GM12801 (cell line): ENCODE data around the gene SLC6A8.

Experiments used
- TF ChIP-seq, protein P1 (sequence below): IDR thresholded peaks from one replicate; pipeline ENCODE4 v1.5.1; 2011; ENCODE audit warnings: control low read depth; ENCODE audit not compliant: insufficient read length; ENCODE audit errors: extremely low read depth

The SLC6A8 gene

DNA sequence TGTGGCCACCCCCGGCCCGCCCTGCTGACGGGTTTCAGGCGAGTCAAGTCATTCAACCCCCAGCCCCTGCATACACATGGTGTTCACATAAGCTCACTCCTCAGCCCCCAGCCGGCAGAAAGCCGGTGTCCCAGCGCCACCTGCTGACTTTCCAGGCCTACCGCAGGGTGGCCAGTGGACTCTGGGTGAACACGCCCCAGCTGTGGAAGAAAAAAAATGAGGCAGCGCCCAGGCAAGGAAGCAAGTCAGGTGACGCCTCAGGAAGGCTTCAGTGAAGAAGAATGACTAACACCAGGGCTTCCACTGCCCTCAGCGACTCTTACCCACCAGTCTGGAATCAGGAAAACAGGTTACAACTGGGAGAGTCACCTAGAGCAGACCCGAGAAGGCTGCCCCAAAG lies 20.7 kb downstream of the SLC6A8 start:
- TF ChIP-seq, protein P1, sequence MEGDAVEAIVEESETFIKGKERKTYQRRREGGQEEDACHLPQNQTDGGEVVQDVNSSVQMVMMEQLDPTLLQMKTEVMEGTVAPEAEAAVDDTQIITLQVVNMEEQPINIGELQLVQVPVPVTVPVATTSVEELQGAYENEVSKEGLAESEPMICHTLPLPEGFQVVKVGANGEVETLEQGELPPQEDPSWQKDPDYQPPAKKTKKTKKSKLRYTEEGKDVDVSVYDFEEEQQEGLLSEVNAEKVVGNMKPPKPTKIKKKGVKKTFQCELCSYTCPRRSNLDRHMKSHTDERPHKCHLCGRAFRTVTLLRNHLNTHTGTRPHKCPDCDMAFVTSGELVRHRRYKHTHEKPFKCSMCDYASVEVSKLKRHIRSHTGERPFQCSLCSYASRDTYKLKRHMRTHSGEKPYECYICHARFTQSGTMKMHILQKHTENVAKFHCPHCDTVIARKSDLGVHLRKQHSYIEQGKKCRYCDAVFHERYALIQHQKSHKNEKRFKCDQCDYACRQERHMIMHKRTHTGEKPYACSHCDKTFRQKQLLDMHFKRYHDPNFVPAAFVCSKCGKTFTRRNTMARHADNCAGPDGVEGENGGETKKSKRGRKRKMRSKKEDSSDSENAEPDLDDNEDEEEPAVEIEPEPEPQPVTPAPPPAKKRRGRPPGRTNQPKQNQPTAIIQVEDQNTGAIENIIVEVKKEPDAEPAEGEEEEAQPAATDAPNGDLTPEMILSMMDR, result no peak

DNA sequence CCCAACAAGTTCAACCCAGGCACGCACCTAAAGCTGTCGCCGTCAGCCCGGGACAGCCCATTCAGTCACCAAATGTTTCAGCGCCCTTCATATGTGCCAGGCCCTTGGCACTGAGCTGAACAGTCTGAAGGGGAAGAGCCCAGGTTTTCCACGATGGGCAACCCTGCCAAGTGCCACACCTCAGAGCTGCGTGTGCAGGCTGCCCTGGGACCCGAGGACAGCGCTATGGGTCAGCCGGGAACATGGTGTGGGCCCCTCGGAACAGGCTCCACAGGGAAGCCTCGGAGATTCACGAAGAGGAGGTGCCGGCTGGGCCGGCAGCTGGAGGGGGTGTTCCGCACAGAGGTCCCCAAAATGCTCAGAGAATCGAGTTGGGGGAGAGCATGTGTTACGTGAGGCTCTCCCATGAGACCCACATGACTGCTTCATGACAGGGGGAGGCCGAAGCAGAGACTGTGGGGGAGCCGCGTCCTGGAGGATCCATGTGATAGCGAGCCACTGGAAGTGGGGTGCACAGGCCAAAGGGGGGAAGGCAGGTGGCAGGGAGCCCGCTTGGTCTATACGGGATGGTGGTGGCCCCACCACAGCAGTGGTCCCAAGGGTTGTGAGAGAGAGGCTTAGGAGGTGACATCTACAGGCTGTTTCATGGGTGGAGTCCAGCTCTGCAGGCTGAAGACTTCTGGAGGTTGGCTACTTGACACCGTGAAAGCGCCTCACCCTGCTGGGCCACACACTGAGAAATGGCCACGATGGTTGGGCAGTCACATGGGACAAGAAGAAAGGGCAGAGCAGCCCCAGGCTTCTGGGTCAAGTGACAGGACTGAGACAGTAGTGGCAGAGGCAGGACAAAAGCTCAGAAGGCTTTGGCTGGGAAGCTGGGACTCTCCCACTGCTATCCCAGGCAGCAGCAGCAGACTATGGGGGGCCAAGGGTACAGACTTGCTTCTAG lies 22.3 kb downstream of the SLC6A8 start:
- TF ChIP-seq, protein P1, result no peak

DNA sequence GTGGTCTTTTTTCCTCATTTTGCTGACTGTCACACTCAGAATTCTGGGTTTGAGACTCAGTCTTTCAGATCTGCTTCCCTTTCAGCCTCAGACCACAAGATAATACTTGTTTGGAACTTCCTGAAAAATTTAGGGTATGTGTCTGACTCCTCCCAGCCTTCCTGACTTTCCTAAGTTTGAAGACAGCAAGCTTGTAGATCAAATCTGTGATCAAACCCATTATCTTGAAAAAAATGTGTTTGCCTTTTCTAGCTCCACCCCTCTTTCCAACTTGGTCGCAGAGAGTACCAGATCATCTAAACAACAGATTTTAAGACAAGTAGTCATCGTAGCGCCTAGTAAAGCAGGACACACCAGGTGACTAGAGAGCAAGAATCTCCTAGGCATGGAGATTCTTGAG lies 26.5 kb downstream of the SLC6A8 start:
- TF ChIP-seq, protein P1, result no peak

DNA sequence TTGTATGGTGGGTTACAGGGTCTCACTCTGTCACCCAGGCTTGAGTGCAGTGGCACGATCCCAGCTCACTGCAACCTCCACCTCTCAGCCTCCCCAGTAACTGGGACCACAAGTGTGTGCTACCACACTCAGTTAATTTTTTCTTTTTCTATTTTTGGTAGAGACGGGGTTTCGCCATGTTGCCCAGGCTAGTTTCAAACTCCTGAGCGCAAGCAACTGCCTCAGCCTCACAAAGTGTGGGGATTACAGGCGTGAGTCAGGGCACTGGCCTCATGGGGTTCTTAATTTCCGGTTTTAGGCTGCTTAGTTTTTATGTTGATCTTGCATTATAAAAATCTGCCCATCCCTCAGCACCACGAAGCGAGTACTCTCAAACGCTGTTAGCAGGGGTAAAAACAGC lies 29.7 kb downstream of the SLC6A8 start:
- TF ChIP-seq, protein P1, result no peak

DNA sequence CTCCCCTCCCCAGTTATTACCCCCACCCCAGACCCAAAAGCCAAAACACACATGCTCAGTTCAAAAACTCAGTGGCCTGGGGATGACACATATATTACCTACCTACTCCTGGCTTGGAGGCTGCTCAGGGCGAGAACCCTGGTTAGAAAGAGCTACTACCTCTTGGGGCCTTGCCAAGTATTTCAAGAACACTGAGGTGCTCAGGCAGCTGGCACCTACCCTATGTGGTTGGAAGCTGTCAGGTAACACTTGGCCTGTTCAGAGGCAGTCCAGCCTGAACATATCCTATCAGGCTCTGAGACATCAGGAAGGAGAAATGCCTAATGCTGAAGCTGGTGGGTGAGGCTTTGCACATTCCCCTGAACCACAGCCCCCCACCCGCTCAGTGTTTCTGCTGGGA lies 31.5 kb downstream of the SLC6A8 start:
- TF ChIP-seq, protein P1, result no peak

DNA sequence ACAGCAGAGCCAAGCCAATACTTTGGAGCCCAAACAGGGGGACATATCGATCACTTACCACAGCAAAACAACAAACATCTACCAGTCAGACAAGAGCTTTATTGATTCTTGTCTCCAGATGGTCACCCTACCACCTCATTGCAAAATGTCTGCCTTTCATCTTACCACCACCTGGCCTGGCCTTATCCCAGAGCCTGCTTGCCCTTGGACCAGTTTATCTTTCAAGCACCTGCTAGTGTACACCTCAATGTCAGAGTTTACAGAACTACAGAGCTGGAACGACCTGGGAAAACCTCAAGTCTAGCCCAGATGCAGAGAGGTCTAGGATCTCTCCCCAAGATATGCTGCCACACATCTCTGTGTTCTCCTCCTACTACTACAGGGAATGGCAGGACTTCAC lies 32.0 kb downstream of the SLC6A8 start:
- TF ChIP-seq, protein P1, result no peak

DNA sequence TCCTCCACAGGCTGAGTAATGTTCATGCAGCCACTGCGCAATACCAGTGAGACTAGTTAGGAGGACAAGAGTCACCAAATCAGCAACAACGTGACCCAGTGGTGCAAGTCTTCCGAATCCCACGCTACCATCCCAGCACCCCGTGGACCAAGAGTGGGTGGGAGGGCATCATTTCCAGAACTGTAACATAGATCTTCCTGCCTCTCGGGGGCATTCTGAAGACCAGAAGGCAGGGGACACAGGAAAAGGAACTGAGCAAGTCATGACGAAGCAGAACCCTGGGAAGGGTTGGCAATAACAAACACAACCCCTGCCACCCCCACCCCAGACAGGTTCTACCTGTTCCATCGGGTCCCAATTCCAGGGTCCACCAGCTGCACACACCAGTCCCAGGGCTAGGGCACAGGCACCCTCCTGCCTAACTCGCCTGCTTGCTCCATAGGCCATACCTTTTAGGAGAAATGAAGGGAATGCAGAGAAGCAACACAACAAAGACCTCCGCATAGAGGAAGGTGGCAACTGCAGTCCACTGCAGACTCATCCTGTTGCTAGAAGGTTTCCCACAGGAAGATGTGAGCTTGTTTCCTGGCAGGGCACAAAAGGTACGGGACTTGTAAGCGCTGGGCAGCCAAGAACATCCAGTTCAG lies 35.1 kb downstream of the SLC6A8 start:
- TF ChIP-seq, protein P1, result no peak
